GM12801 (cell line): ENCODE measurements around the gene FCN2.

Experiments
- TF ChIP-seq, protein P1 (sequence below): IDR thresholded peaks from one replicate; pipeline ENCODE4 v1.5.1; 2011; ENCODE audit warnings: control low read depth; ENCODE audit not compliant: insufficient read length; ENCODE audit errors: extremely low read depth

FCN2 gene

DNA sequence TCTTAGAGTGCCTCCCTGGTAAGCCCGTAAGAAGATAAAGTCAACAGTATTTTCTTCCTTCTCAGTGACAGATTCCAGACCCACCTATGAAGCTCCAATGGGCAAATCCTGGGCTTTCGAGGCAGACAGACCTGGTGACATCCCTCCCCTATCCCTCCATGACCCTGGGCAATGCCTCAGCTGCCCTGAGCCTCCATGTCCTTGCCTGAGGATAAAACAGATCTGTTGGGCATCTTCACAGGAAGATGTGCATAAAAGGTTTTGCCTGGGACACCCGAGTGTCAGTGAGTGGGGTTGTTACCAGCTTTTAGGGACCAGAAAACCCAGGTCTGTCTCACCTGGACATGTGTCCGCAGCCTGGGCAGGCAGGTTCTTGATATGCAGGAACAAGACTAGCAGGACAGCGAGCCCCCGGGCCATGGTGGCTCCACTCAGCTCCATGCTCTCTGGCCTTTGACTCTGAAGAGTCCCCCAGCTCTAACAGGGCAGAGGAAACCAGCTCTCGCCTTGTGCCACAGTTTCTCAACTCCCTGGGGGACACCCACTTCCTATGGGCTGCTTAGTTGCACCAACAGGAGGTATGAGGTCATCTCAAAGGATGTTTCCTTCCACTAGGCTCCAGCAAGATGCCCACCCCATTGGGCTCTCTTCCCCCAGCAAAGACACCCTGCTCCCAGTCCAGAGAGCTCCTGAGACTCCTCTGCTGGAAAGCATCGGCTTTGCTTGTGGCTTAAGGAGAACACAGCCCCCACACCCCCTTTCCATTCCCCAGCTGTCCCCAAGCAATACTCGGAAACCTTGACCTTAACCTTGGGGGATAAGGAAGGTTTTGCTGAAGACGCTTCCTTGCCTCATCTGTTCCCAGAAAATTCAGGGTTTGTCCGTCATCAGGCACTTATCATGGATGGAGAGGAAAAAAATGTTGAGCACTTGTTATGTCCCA, 37.1 kb downstream of the FCN2 start, which contains the start of gene FCN1:
Gene FCN1 (minus strand): TSS at position 482 of the 943 bp plus-strand sequence. CDS start 41 bp downstream, at position 441.
- TF ChIP-seq, protein P1, sequence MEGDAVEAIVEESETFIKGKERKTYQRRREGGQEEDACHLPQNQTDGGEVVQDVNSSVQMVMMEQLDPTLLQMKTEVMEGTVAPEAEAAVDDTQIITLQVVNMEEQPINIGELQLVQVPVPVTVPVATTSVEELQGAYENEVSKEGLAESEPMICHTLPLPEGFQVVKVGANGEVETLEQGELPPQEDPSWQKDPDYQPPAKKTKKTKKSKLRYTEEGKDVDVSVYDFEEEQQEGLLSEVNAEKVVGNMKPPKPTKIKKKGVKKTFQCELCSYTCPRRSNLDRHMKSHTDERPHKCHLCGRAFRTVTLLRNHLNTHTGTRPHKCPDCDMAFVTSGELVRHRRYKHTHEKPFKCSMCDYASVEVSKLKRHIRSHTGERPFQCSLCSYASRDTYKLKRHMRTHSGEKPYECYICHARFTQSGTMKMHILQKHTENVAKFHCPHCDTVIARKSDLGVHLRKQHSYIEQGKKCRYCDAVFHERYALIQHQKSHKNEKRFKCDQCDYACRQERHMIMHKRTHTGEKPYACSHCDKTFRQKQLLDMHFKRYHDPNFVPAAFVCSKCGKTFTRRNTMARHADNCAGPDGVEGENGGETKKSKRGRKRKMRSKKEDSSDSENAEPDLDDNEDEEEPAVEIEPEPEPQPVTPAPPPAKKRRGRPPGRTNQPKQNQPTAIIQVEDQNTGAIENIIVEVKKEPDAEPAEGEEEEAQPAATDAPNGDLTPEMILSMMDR: no peak

DNA sequence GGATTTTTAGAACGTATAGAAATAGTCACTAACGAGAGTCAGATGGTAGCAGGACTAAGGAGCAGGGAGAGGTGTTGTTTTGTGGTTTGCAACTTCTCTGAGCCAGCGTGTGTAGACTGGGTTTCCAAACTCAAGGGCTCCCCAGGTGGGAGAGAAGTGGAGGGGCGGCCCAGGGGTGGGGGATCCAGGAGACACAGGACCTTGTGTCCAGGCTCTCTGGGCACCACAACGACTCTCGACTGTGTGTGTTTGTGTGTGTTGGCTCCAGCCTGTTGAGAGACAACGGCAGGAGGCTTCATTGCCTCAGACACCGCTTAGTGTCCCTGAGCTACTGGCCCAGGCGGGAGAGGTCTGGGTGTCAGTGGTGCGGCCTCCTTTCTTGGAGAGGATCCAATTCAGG, 38.0 kb downstream of the FCN2 start:
- TF ChIP-seq, protein P1: no peak

DNA sequence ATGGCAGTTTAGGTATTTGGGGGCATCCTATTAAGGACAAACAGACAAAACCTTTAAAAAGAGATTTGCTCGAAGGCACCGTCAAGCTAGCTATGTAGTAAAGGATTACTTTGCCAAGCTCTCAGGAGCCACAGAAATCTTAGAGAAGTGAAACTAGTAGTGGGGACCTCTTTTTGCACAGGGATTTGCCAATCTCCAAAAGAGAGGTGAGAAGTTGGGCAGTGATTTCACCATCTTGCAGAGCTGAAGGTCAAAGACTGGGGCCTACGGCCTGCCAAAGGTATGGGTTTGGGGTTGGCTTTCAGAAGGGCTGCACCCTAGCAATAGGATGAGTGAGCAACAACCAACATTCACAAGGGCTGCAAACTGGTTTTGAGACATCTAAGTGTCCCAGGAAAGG, 38.7 kb downstream of the FCN2 start:
- TF ChIP-seq, protein P1: no peak

DNA sequence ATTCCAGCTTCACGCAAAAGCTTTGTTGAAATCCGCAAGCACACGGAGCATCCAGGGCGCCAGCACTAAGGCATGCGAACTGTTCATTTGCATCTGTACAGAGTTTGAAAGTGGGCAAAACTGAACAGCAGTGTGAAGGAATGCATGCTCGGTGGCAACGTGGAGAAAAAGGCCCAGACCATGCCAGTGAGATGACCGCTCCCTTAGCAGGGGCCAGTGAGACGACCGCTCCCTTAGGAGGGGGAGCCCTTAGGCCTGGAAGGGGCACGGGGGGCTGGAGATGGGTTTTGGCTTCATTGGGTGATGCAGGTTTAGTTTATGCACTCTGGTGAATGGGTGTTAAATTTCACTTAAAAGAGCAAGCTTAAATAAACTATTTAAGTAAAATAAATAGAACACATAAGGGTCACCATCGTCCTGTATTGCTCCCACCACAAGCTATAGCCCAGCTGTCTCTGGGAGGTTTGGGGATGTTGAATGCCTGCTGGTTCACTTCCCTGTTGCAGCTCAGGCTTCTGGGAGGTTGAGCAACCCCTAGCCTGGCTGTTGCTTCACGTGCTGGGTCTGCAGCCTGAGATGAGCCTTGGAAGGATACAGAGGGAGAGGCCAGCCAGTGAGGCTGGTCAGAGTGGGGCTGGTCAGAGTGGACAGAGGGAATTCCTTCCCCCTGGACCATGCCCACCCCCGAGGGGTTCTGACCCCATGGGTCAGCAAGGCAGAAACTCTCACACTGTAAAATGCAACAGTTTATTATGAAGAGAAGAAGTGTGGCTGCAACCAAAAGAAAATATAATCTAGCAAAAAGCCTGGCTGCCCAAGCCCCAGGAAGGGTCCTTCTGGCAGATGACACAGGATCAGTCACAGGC, 41.7 kb downstream of the FCN2 start:
- TF ChIP-seq, protein P1: no peak

DNA sequence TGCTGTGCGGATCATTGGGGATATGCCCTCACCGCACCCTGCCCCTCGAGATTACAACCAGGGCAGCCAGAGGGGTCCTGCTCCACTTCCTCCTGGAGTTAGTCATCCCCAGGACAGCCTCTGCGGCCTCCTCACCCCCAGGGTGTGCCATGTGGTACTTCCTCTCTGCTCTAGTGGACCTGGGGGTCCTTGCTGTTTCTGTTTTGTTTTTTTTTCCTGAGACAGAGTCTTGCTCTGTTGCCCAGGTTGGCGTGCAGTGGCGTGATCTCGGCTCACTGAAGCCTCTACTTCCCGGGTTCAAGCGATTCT, 42.3 kb downstream of the FCN2 start:
- TF ChIP-seq, protein P1: no peak

DNA sequence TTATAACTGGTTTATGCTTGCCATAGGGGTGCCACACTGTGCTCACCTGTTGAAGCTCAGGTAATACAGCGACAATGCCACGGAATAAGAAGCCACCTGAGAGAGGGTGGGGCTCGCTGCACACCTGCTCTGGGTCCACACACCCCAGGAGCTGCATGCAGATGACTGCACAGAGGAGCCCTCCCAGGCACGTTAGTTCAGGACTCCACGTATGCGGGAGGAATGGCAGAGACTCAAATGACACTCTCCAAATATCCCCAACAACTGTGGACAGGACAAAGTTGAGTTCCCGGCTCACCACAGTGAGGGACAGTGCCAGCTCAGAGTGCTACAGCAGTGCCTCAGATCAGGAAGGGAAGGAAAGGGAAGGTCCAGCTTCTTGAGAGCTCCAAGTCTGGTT, 42.9 kb downstream of the FCN2 start:
- TF ChIP-seq, protein P1: no peak

DNA sequence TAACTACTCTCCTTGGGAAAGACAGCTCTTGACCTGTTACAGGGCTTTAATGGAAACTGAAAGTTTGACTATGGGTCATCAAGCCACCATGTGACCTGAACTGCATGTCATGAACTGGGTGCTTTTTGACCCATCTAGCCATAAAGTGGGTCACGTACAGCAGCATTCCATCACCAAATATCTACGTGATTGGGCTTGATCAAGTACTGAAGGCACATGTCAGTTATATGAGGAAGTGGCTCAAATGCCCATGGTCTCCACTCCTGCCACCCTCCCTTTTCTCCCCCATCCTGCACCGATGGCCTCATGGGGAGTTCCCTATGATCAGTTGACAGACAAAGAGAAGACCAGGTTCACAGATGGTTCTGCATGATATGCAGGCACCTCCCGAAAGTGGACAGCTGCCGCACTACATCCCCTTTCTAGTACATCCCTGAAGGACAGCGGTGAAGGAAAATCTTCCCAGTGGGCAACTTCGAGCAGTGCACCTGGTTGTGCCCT, 44.5 kb downstream of the FCN2 start:
- TF ChIP-seq, protein P1: no peak
